Kidney epithelial cell (primary cell): Measurements from ENCODE around the gene OSBP2. TPM values are rescaled to one million over a fixed set of nuclear protein-coding genes. Genes with fewer than 3 reads are reported as not detected.

Experiments used
- DNase-seq: peaks from one replicate; pipeline ENCODE4 v3.0.0-alpha.2; 2010; ENCODE audit warnings: low read depth
- H3K27me3 ChIP-seq: 2 replicates; pipeline ENCODE4 v1.6.0; 2011; ENCODE audit warnings: low read length; ENCODE audit not compliant: control insufficient read depth, insufficient read depth
- H3K36me3 ChIP-seq: 2 replicates; pipeline ENCODE4 v1.5.1; 2011; ENCODE audit warnings: low read length; ENCODE audit not compliant: control insufficient read depth, insufficient read depth
- H3K4me3 ChIP-seq: 2 replicates; pipeline ENCODE4 v1.5.1; 2011; ENCODE audit warnings: low read depth, mild to moderate bottlenecking, control low read depth, low read length
- total RNA-seq: library from RNA; depleted of rRNA; stranded (reverse); fragments of >200 nt; gene quantifications from 2 replicates; pipeline ENCODE4 v1.2.3, GENCODE V29; 2015
- TF ChIP-seq, protein P1 (sequence below): IDR thresholded peaks from 2 replicates; pipeline ENCODE4 v1.5.1; 2011; ENCODE audit warnings: mild to moderate bottlenecking, moderate library complexity, low read length, control low read depth, inconsistent platforms; ENCODE audit not compliant: insufficient read depth, poor library complexity, severe bottlenecking

Gene OSBP2
- total RNA-seq, 1 donor from 2014 or later = 5.0 TPM

DNA sequence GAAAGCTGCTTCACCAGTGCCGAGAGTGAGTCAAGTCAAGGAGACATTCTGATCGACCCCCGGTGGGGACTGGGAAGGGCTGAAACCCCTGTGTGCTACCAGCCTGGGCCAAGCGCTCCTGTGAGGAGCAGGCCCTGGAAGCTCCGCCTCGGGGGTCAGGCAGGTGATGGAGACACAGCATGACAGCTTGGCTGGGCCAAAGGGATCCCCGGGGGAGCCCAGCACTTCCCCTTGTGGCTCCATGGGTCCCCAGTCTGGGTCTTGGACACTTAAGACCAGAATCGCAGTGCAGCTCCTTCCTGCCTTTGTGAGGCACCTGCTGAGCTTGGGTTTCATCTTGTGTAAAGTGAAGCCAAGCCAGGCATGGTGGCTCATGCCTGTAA lies 184.7 kb downstream of the OSBP2 start:
- TF ChIP-seq, protein P1, sequence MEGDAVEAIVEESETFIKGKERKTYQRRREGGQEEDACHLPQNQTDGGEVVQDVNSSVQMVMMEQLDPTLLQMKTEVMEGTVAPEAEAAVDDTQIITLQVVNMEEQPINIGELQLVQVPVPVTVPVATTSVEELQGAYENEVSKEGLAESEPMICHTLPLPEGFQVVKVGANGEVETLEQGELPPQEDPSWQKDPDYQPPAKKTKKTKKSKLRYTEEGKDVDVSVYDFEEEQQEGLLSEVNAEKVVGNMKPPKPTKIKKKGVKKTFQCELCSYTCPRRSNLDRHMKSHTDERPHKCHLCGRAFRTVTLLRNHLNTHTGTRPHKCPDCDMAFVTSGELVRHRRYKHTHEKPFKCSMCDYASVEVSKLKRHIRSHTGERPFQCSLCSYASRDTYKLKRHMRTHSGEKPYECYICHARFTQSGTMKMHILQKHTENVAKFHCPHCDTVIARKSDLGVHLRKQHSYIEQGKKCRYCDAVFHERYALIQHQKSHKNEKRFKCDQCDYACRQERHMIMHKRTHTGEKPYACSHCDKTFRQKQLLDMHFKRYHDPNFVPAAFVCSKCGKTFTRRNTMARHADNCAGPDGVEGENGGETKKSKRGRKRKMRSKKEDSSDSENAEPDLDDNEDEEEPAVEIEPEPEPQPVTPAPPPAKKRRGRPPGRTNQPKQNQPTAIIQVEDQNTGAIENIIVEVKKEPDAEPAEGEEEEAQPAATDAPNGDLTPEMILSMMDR = no peak
- no peak overlapping the region for H3K4me3 ChIP-seq
- DNase-seq = no peak
- H3K27me3 ChIP-seq = no peaks in the 10 kb centered on the region
- no peaks in the 10 kb centered on the region for H3K36me3 ChIP-seq

DNA sequence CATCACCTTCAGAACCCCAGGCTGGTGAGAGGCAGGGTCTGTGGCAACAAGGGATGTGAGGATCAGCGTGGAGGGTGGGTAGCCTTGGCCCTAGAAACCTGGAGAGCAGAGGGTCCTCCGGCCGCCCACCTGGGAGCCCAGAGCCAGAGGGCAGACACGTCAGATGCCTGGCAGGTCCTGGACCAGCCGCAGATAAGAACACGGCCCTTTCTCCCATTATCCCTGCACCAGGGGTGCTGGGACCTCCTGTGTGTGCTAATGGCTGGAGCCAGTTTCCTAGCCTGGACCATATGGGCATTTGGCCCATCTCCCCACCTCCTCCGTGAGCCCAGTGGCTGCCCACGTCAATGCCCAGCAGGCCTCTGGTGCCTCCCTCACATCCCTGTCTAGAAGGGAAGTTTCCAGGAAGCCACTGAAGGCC lies 185.5 kb downstream of the OSBP2 start:
- Histone ChIP-seq H3K27me3 (no peaks in the 10 kb centered on the region), H3K36me3 (no peaks in the 10 kb centered on the region), H3K4me3 (no peak overlapping the region)
- no peak for DNase-seq
- TF ChIP-seq, protein P1 = no peak

DNA sequence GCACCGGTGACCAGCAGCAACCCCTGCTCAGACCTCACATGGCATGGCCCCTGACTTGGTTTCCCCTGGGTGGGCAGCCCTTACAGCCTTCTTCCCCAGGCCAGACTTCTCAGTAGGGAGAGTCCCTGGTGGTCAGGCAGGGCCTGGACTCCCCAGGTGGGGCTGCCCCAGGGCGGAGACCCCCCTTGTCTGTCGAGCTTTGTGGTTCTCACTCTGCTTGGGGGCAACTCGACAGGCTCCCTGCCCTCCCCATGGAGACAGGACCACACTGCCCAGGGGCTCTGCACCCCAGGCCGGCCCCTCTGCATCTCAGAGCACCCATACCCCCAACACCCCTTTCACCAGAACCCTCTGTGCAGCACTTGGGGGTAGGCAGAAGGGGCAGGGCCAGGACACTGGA lies 186.2 kb downstream of the OSBP2 start:
- no peaks in the 10 kb centered on the region for H3K27me3 ChIP-seq
- TF ChIP-seq, protein P1 = no peak
- no peaks in the 10 kb centered on the region for H3K36me3 ChIP-seq
- no peak overlapping the region for H3K4me3 ChIP-seq
- no peak for DNase-seq

DNA sequence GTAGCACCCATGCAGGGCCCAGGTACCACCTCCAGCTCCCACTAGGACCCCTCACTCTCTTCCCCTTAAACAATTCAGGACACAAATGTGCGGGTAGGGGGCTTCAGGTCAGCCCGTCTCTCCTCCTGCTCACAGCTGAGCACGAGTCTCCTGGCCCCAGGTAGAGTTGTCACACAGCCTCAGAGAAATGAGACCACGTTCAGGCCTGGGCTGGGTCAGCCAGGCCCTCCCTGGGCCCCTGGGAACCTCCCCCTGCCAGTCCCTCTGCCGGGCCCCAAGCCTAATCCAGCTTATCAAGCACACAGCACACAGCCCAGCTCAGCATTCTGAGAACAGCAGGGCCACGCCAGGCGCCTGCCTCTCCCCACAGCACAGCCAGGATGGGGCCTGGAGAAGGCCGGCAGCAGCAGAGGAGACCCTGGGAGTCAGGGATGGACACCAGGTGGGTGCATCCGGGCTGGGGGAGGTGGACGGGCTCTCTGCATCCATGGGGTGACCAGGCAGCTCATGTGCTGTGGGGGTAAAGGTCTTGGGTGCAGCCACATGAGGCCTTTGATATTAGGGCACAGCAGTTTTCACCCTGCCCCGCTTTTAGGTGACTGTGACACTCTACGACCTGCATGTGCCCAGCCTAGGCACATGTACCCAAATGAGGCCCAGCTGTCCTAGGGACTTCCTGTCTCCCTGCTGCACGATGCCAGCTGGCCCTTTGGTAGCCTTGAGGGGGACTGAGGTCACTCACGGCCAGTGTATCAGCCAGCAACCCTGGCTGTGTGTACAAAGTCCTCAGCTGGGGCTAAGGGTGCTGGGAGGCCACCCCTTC lies 186.9 kb downstream of the OSBP2 start:
- H3K4me3 ChIP-seq = no peak overlapping the region

DNA sequence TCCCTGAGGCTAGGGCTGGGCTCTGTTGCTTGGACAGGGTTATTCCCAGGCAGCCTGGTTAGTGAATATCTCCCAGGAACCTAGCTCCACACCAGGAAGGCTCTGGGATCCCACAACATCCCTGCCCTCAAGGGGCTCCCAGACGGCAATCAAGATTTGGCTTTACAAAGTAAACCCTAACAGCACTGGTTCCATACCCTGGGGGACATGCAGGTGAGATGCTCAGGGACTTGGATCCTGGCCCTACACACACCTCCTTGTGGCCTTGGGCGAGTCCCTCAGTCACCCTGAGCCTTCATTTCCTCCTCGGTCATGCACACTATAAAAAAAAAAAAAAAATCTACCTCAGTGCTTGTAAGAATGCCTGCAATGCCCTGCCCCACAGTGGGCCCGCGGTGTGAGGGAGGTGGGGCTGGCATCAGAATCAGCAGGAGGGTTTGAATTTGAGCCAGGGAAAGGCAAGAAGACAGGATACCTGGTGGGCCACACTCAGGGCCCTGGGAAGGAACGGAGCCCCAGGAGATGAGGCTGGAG lies 187.6 kb downstream of the OSBP2 start:
- TF ChIP-seq, protein P1 = no peak
- Histone ChIP-seq H3K27me3 (no peaks in the 10 kb centered on the region), H3K4me3 (no peak overlapping the region), H3K36me3 (no peaks in the 10 kb centered on the region)
- no peak for DNase-seq

More for the DNA sequence above, 186.9 kb downstream of the OSBP2 start:
- TF ChIP-seq, protein P1 = no peak
- H3K27me3 ChIP-seq = no peaks in the 10 kb centered on the region
- H3K36me3 ChIP-seq = no peaks in the 10 kb centered on the region
- DNase-seq = no peak
